HTERT RPE-1 (cell line): ENCODE data around the gene GRK3.

Experiments
- in situ Hi-C: fragments of 300-500 bp; cut with MboI; formaldehyde crosslinking; loops from 4 replicates; pipeline ENCODE4 v1.14.3; 2020; ENCODE audit warnings: low sequenced_read_pairs

GRK3 gene

DNA sequence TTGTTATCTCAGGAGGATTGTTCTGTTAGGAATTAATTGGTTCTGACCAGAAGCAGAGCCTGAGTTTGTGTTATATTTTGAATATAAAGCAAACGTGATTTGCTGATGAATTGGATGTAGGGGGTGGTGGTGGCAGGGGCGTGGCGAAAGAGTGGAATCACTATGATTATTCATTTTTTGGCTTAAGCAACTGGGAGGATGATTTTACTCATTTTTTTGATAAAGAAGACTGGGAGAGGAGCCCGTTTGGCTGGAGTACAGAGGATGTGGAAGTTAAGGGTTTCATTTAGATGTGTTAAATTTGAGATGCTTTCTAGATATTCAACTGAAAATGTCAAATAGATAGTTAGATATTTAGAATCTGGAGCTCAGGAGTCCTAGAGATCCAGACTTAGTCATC is 94.2 kb downstream of the GRK3 start:
- in situ Hi-C loops, result no loop called here

GRCh38 chr22:25659413-25659812 is 94.9 kb downstream of the GRK3 start:
- in situ Hi-C loops, result no loop called here

DNA sequence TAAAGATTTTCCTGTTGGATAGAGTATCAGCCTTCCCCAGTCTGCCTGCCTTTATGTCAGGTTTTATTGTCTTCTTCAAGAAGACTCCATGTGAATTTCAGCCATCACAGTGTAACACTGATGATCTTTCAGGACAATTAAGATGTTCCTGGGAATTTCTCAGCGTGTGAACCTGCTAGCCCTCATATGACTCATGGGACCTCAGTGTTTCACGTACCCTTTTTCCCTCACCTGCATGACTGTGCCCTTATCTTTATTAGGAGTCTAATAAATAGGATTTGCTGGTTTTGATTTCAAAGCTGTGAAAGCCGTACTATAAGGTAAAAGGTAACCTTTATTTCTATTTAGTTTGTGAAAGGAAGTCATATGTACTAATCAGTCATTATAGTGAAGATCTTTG is 95.9 kb downstream of the GRK3 start:
- in situ Hi-C loops, result no loop called here

DNA sequence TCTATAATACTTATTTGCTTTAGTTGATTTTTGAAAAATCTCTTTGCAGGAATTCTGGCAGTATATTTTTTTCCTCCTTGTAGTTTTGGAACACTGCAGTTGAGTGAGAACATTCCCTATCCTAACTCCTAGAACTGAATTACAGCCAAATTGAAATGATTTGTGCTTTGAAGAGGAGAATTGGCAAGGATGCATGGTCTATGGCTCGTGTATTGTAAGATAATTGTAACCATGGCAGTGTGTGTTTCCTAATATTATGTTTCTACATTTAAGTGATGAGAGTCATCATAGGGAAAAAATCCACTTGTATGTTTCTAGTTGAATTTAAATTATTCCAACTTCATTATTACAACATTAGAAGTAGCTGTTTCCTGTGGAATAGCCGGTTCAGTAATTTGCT is 96.6 kb downstream of the GRK3 start:
- in situ Hi-C loops, result no loop called here

DNA sequence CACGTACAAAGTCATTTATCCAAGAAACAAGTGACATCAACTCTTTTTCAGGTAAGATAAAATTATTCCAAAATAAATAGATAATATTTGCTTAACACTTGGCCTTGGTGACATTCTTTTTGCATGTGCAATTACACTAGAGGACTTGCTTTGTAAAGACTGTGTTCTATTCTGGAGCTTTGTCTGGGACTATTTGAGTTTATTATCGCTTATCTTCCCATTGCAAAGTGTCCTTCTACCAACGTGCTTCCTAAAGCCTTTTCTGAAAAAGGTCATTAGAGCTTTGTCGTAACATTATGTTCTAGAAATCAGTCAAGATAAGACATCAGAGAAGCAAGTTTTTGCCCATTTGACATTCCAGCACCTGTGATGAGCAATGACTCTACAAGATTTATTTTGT is 99.2 kb downstream of the GRK3 start:
- in situ Hi-C loops, result no loop called here

DNA sequence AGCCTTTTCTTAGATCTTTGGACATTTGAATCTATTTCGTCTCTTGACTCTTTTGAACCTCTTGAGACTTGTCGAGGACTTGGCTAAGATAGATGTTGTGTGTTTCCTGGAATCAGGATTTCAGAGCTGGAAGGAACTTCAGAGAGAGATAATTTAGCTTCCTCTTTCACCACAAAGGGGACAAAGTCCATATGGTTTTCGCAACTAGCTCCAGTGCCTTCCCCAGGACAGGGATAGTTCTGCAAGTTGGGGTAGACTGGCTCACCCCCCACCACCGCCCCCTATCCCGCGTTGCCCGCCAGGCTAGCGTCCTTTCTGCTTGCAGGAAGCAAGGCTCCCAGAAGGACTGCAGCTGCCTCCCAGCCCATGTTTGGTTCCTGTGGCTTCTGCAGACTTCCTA is 101.8 kb downstream of the GRK3 start:
- in situ Hi-C loops, result no loop called here

GRCh38 chr22:25668437-25668836 is 104.0 kb downstream of the GRK3 start:
- in situ Hi-C loops, result no loop called here

- in situ Hi-C loops, result no loop called here
Observed at GRCh38 chr22:25669253-25670069, 105.0 kb downstream of the GRK3 start.

GRCh38 chr22:25670070-25670461 is 105.6 kb downstream of the GRK3 start:
- in situ Hi-C loops, result no loop called here

- in situ Hi-C loops, result no loop called here
Observed at GRCh38 chr22:25672289-25673084, 108.0 kb downstream of the GRK3 start.

GRCh38 chr22:25673713-25674112 is 109.2 kb downstream of the GRK3 start:
- in situ Hi-C loops, result no loop called here

DNA sequence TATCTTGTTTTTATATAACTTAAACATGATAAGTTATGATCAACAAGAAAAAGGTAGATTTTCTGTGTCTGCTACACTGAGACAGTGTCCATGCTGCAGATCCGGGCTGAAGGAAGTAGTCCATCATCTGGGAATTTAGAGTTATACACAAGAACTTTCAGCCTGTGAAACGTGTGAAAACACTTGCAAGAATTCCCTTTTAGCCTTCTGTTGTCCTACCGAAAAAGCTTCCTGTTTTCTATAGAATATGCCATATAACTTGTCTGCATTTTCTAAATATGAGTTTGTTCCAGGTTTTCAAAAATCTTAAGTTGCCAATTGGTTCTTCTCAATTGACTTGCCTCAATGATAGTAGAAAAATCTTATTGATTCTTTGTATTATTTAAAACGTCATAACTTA is 113.2 kb downstream of the GRK3 start:
- in situ Hi-C loops, result no loop called here

GRCh38 chr22:25680051-25680450 is 115.6 kb downstream of the GRK3 start:
- in situ Hi-C loops, result no loop called here

GRCh38 chr22:25680956-25681355 is 116.5 kb downstream of the GRK3 start:
- in situ Hi-C loops, result no loop called here

GRCh38 chr22:25682109-25682508 is 117.6 kb downstream of the GRK3 start:
- in situ Hi-C loops, result no loop called here

GRCh38 chr22:25688627-25689026 is 124.2 kb downstream of the GRK3 start:
- in situ Hi-C loops, result no loop called here

- in situ Hi-C loops, result no loop called here
Observed at GRCh38 chr22:25689631-25690030, 125.2 kb downstream of the GRK3 start.

- in situ Hi-C loops, result no loop called here
Observed at GRCh38 chr22:25690798-25691197, 126.3 kb downstream of the GRK3 start.

GRCh38 chr22:25692397-25693267 is 128.2 kb downstream of the GRK3 start:
- in situ Hi-C loops, result no loop called here

- in situ Hi-C loops, result no loop called here
Observed at GRCh38 chr22:25693268-25693565, 128.7 kb downstream of the GRK3 start.

GRCh38 chr22:25694196-25694907 is 129.9 kb downstream of the GRK3 start:
- in situ Hi-C loops, result no loop called here
